Stimulated activated CD4-positive, alpha-beta T cell treated with anti-CD3 and anti-CD28 coated beads, Interleukin-1b, Interleukin-23, amount 100 ng/mL, for 24 hours (primary cell): ENCODE measurements around the gene METTL13.

Experiments used
- DNase-seq, 4 experiments: peaks; one replicate each; pipeline ENCODE4 v3.0.0-alpha.2; 2020; ENCODE audit warnings: low read depth in 4 of 4, low spot score in 1 of 4

Gene METTL13

GRCh38 chr1:171781176-171781875, at the start of gene METTL13:
Gene METTL13 (plus strand): TSS chr1:171781660. CDS start chr1:171781968, 308 bp downstream.
- peak; percentile 85 to 98 (median 92) for DNase-seq

DNA sequence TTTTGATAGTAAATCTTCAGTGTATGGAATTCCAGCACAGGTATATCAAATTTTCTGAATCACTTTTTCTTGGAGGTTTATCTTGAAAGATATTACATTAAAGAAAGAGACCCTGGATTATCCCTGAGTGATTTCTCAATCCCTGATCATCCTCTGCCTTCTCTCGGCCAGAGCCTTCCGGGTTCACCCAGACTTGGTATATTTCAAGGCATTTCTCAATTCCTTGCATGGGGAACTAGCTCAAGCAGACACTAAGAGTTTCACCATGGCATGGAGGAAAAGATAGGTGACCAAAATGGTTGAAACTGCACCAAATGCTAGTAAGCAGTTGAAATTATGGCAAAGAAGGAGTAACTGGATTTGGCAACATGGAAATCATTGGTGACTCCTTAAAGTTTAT, 45.3 kb upstream of the METTL13 start:
- no peak for DNase-seq

- no peak for DNase-seq
Measured at GRCh38 chr1:171738911-171739310, 42.5 kb upstream of the METTL13 start.

DNA sequence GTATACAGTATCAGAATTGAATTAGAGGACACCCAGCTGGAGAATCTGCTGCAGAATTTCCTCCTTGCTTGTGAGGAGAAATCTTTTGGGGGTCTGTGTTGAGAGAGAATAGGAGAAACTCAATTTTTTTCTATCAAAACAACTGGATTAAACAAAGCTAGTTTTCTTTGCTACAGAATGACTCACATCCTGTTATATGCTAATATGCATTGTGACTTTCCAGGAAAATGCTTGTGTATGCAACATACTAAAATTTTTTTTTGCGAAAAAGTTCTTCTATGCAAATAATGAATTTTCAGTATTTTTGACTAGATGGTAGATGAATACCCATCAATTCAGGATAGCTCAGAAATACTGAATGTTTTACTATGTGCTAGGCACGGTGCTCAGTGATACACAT, 41.8 kb upstream of the METTL13 start:
- no peak for DNase-seq

DNA sequence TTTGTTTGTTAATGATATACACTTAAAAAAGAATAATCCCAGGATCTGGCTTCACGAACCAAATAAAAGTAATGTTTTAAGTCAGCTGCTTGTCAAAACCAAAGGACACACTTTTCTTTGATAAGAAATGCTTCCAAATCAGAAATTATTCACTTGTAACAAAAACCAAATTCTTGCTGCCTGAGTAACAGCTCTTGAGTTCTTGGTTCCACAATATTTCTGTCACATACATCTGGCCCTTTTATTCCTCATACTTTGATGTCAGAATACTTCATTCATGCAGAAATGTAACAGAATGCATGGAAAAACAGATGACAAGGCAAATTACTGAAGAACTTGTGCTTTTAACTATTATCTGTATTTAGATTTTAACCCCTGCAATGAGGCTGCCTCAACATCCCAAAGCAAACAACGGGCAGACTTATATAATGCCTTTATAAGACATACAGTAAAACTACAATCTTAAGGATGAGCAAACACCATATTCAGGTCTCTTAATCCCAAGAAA, 41.0 kb upstream of the METTL13 start:
- DNase-seq = no peak

- peak in 1 of 4 experiments; percentile 18 for DNase-seq
Measured at GRCh38 chr1:171740987-171741871, 40.2 kb upstream of the METTL13 start.

GRCh38 chr1:171741872-171742576, 39.4 kb upstream of the METTL13 start, which contains the start of gene VAMP4:
Gene VAMP4 (minus strand): TSS chr1:171742065. CDS start chr1:171738414, 3,651 bp downstream.
- DNase-seq = peak; percentile 65 to 84 (median 72)

GRCh38 chr1:171742577-171742922, 38.9 kb upstream of the METTL13 start:
- DNase-seq = no peak

DNA sequence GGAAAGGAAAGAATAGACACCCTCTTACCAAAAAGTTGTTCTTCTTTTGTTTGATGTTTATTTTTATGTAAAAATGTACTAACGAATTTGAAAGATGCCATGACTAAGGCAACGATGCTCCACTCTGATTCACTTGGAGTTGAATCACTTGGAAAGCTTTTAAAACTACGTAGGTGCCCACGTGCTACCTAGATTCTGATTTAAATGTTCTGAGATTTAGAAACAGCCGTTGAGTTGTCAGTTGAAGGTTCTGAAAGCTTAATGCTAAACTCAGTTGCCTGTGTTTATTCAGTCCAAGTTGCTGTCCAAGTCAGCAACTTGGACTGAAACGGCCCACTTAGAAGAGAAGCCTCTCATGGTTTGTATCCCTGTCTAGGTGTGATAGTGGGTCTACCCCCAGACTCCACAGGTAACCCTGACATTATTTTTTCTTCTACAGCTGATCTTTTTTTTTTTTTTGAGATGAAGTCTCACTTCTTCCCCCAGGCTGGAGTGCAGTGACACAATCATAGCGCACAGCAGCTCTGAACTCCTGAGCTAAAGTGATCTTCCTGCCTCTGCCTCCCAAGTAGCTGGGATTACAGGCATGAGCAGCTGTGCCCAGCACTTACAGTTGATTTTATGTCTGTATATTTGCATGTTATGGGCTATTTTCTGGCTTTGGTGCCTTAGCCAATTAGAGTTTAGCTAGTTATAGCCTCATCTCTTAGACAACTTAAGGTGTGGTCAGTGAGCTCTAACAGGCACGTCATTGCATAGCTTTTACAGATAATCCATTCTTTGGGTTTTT, 38.2 kb upstream of the METTL13 start:
- no peak for DNase-seq

DNA sequence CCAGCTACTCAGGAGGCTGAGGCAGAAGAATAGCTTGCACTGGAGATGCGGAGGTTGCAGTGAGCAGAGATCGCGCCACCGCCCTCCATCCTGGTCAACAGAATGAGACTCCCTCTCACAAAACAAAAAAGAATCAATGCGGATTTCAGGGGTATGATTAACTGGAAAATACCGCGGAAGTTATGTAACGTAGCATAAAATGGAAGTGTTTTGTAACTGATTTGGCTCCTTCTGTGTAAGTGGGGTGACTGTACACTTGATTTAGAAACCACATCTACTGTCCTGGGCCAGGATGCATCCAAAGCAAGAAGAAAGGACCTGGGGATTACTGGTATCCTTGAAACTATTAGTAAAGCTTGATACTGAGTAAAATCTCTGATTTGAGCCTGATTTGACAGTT, 36.5 kb upstream of the METTL13 start:
- no peak for DNase-seq

- DNase-seq = no peak
Measured at GRCh38 chr1:171748651-171749050, 32.8 kb upstream of the METTL13 start.

- no peak for DNase-seq
Measured at GRCh38 chr1:171751221-171751620, 30.2 kb upstream of the METTL13 start.

DNA sequence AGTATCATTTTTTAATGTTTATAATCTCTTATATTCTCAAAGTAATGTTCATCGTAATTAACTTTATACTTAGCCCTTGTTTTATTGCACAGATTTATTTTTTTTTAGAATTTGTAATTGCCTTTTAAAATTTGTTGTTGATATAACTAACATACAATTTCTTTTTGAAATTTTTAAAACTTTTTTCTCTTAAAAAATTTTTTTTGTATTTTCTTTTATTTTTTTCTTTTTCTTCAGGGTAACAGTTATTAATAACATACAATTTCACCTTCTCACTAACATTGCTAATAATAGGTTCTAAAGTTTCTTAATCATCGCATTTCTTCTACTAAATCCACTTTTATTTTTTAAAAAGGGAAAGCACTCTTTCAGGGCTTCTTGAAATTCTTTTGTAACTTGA, 28.3 kb upstream of the METTL13 start:
- DNase-seq = no peak

DNA sequence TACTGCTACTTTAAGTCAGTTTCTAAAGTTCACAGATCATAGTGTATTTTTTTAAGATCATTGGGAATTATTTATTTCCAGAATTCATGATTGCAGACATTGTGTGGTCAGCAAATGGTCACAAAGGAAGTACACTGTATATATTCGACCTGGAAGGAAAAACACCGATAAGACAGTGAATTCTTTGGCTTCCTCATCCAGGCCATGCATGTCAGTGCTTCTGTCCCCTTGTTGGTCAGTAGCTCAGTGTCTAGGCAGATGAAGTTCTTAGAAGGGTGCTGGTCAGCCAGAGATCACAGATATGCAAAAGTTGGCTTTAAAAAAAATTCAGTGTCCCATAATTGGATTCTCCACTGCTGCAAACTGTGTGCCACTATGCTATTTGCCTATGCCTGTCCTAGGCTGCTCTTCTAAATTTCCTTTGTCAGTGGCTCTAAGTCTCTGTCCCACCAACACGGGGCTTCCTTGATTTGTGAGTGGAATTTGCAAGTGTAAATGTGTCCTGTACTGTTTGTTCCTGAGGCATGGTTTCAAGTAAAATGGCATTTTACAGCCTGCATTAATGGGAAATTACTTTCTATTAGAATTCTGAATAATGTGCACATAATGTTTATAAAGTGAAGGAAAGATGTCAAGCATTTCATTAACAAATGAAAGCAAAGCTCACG, 27.6 kb upstream of the METTL13 start:
- DNase-seq = no peak

- DNase-seq = no peak
Measured at GRCh38 chr1:171754353-171754705, 27.1 kb upstream of the METTL13 start.

GRCh38 chr1:171754971-171755370, 26.5 kb upstream of the METTL13 start:
- DNase-seq = no peak

- DNase-seq = no peak
Measured at GRCh38 chr1:171756856-171757255, 24.6 kb upstream of the METTL13 start.

GRCh38 chr1:171758011-171758410, 23.4 kb upstream of the METTL13 start:
- no peak for DNase-seq

DNA sequence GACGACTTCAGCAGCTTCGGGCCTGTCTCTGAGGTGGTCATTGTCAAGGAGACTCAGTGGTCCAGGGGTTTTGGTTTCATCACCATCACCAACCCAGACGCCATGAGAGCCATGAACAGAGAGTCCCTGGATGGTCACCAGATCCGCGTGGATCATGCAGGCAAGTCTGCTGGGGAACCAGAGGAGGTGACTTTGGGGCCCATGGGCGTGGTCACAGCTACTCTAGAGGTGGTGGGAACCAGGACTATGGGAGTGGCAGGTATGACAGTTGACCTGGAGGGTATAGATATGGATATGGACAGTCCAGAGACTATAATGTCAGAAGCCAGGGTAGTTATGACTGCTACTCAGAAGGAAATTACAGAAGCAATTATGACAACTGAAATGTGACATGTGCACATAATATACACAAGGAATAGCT, 19.3 kb upstream of the METTL13 start:
- DNase-seq = no peak

DNA sequence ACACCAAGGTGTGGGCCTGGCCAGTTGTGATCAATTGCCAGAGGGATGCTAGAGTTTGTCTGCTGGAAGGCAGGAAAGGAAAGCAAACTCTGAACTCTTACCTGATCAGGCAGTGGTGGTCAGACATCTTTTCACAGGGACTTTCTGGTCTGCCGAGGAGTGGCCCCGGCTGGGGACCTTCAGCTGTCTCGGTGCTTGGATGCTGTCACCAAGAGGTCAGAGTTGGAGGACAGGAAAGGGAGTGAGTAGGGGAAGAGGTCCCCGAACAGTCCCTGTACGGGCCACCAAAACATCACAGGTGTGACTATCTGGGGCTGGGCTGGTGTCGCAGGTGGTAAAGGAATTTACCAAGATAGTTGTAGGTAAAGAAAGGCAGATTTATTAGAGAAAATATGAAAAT, 17.7 kb upstream of the METTL13 start:
- DNase-seq = no peak
